WTC11 (cell line): Measurements from ENCODE around the gene ETFB. TPM values are rescaled to one million over a fixed set of nuclear protein-coding genes. Genes with fewer than 3 reads are reported as not detected.
A peak's percentile ranks its signal among the peaks of the same experiment; 100 is the strongest.

Experiments used
- ATAC-seq: fragments of 200-7000 bp; cut with Tn5 transposase; 2 replicates; pipeline ENCODE4 v1.10.0; 2021; ENCODE audit warnings: mild to moderate bottlenecking, moderate library complexity
- CTCF ChIA-PET: fragments of 300-600 bp; sonication (Branson Sonifier 250); formaldehyde crosslinking; loops from one replicate; lab custom pipeline; 2021; ENCODE audit warnings: antibody characterized with exemption; lab: Charles Lee
- POLR2A ChIA-PET: fragments of 350-600 bp; sonication (Branson Sonifier 250); formaldehyde crosslinking; loops from one replicate; lab custom pipeline; 2021; ENCODE audit warnings: antibody characterized with exemption; lab: Charles Lee
- DNase-seq: peaks from one replicate; pipeline ENCODE4 v3.0.0; 2021; ENCODE audit warnings: low spot score
- H3K27ac Mint-ChIP-seq: 2 replicates; pipeline ENCODE4 v1.8.0; 2021; ENCODE audit warnings: mixed read lengths
- H3K27me3 Mint-ChIP-seq: 2 replicates; pipeline ENCODE4 v1.8.0; 2021; ENCODE audit warnings: low read depth, mild to moderate bottlenecking, moderate library complexity, mixed read lengths
- H3K36me3 Mint-ChIP-seq: 2 replicates; pipeline ENCODE4 v1.8.0; 2021; ENCODE audit warnings: mixed read lengths
- H3K4me1 Mint-ChIP-seq: 2 replicates; pipeline ENCODE4 v1.8.0; 2022; ENCODE audit warnings: mixed read lengths
- H3K4me3 Mint-ChIP-seq: 2 replicates; pipeline ENCODE4 v1.8.0; 2021; ENCODE audit warnings: mild to moderate bottlenecking, moderate library complexity, mixed read lengths
- H3K9me3 Mint-ChIP-seq: 2 replicates; pipeline ENCODE4 v1.8.0; 2021; ENCODE audit warnings: mixed read lengths
- ATF3 ChIP-seq: sonication (generic); formaldehyde crosslinking; conservative IDR thresholded peaks from 2 replicates; pipeline ENCODE4 v1.8.1; 2022; ENCODE audit warnings: mild to moderate bottlenecking, missing genetic modification reagents
- E2F1 ChIP-seq: sonication (generic); formaldehyde crosslinking; IDR thresholded peaks from 2 replicates; pipeline ENCODE4 v1.8.0; 2022; ENCODE audit warnings: mild to moderate bottlenecking, missing genetic modification reagents
- ERG ChIP-seq: fragments of 250-450 bp; sonication (Bioruptor Pico); IDR thresholded peaks from 2 replicates; pipeline ENCODE4 v1.8.0; 2021; ENCODE audit warnings: mild to moderate bottlenecking
- ETV6 ChIP-seq: sonication (generic); formaldehyde crosslinking; IDR thresholded peaks from 2 replicates; pipeline ENCODE4 v1.8.1; 2022; ENCODE audit warnings: mild to moderate bottlenecking, missing genetic modification reagents
- GABPB1 ChIP-seq: sonication (generic); formaldehyde crosslinking; IDR thresholded peaks from 2 replicates; pipeline ENCODE4 v1.8.1; 2023; ENCODE audit warnings: mild to moderate bottlenecking, missing genetic modification reagents
- JUN ChIP-seq: sonication (generic); formaldehyde crosslinking; IDR thresholded peaks from 2 replicates; pipeline ENCODE4 v1.8.0; 2023; ENCODE audit warnings: mild to moderate bottlenecking, missing genetic modification reagents
- NFE2L1 ChIP-seq: sonication (generic); formaldehyde crosslinking; IDR thresholded peaks from 2 replicates; pipeline ENCODE4 v1.8.1; 2023; ENCODE audit warnings: missing genetic modification reagents
- NR3C1 ChIP-seq: sonication (generic); formaldehyde crosslinking; conservative IDR thresholded peaks from 2 replicates; pipeline ENCODE4 v1.8.1; 2023; ENCODE audit warnings: low read depth, mild to moderate bottlenecking, missing genetic modification reagents
- SMAD4 ChIP-seq: sonication (generic); formaldehyde crosslinking; IDR thresholded peaks from 2 replicates; pipeline ENCODE4 v1.8.0; 2022; ENCODE audit warnings: mild to moderate bottlenecking, missing genetic modification reagents
- TEAD1 ChIP-seq: sonication (generic); formaldehyde crosslinking; IDR thresholded peaks from 2 replicates; pipeline ENCODE4 v1.8.0; 2022; ENCODE audit warnings: mild to moderate bottlenecking, missing genetic modification reagents
- TEAD4 ChIP-seq: sonication (generic); formaldehyde crosslinking; IDR thresholded peaks from 2 replicates; pipeline ENCODE4 v1.8.0; 2022; ENCODE audit warnings: mild to moderate bottlenecking, missing genetic modification reagents
- USF1 ChIP-seq: sonication (generic); formaldehyde crosslinking; IDR thresholded peaks from 2 replicates; pipeline ENCODE4 v1.8.0; 2022; ENCODE audit warnings: mild to moderate bottlenecking, missing genetic modification reagents
- ZNF263 ChIP-seq: sonication (generic); formaldehyde crosslinking; IDR thresholded peaks from 2 replicates; pipeline ENCODE4 v1.8.1; 2022; ENCODE audit warnings: low read depth, mild to moderate bottlenecking, moderate library complexity, missing genetic modification reagents
- ZNF423 ChIP-seq: fragments of 250-450 bp; sonication (Bioruptor Pico); IDR thresholded peaks from 2 replicates; pipeline ENCODE4 v2.1.2; 2022; ENCODE audit warnings: mild to moderate bottlenecking, moderate library complexity
- total RNA-seq: library from RNA; stranded (reverse); gene quantifications from 3 replicates; pipeline ENCODE4 v1.2.3, GENCODE V29; 2021
- TF ChIP-seq, protein P1 (sequence below): sonication (generic); formaldehyde crosslinking; IDR thresholded peaks from 2 replicates; pipeline ENCODE4 v1.8.0; 2022; ENCODE audit warnings: missing genetic modification reagents
- TF ChIP-seq, protein P2 (sequence below): sonication (generic); formaldehyde crosslinking; IDR thresholded peaks from 2 replicates; pipeline ENCODE4 v1.8.1; 2022; ENCODE audit warnings: low read depth, mild to moderate bottlenecking, moderate library complexity, missing genetic modification reagents, borderline replicate concordance
- TF ChIP-seq, protein P3 (sequence below): sonication (generic); formaldehyde crosslinking; IDR thresholded peaks from 2 replicates; pipeline ENCODE4 v1.8.1; 2022; ENCODE audit warnings: mild to moderate bottlenecking, moderate library complexity, missing genetic modification reagents
- TF ChIP-seq, protein P4 (sequence below): fragments of 250-450 bp; sonication (Bioruptor Pico); IDR thresholded peaks from 2 replicates; pipeline ENCODE4 v1.9.0; 2021; ENCODE audit warnings: mild to moderate bottlenecking
- TF ChIP-seq, protein P5 (sequence below): fragments of 200-600 bp; IDR thresholded peaks from 2 replicates; pipeline ENCODE4 v1.8.0; 2022; ENCODE audit warnings: antibody characterized with exemption

Gene ETFB
- total RNA-seq, 1 experiment from 2014 or later = 60.6 TPM

DNA sequence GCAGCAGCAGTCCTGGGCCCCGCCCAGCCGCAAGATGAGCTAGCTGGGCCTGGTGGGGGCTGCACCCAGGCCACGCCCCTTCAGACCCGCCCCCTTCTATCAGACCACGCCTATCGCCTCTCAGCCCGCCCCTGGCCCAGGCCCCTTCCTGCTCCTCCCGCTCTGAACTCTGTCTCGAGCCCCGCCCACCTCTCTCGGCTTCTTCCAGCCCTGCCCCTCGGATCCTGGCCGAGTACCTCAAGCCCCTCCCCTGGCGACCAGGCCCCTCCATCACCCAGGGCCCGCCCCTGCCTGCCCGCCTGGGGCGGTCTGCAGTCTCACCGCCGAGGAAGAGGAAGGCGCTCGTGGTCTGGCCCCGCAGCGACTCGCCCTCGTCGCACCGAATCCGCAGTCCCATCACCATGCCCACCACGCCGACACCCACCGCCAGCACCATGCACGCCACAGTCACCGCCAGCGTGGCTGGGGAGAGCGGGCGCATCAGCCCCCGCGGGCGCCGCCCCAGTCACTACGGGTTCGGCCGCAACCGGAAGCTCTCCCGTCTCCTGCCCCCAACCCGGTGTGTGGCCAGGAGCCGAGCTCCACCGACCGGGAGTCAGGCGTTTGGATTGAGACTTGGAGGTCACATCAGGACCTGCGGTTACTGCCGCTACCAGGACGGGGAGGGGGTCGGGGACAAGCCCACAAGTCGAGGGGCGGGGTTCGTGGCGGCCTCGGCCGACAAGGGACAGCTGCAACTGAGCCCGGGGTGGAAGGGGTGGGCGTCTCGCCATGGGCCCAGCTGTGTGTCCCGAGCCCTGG, 1.6 kb upstream of the ETFB start (continued):
- TF ChIP-seq, protein P1, sequence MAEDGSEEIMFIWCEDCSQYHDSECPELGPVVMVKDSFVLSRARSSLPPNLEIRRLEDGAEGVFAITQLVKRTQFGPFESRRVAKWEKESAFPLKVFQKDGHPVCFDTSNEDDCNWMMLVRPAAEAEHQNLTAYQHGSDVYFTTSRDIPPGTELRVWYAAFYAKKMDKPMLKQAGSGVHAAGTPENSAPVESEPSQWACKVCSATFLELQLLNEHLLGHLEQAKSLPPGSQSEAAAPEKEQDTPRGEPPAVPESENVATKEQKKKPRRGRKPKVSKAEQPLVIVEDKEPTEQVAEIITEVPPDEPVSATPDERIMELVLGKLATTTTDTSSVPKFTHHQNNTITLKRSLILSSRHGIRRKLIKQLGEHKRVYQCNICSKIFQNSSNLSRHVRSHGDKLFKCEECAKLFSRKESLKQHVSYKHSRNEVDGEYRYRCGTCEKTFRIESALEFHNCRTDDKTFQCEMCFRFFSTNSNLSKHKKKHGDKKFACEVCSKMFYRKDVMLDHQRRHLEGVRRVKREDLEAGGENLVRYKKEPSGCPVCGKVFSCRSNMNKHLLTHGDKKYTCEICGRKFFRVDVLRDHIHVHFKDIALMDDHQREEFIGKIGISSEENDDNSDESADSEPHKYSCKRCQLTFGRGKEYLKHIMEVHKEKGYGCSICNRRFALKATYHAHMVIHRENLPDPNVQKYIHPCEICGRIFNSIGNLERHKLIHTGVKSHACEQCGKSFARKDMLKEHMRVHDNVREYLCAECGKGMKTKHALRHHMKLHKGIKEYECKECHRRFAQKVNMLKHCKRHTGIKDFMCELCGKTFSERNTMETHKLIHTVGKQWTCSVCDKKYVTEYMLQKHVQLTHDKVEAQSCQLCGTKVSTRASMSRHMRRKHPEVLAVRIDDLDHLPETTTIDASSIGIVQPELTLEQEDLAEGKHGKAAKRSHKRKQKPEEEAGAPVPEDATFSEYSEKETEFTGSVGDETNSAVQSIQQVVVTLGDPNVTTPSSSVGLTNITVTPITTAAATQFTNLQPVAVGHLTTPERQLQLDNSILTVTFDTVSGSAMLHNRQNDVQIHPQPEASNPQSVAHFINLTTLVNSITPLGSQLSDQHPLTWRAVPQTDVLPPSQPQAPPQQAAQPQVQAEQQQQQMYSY = 0 out of 2 replicates have a peak, but pooled peaks have one; percentile 42
- TF ChIP-seq GABPB1 (CRISPR knock-in tag) (peak; percentile 48), NR3C1 (CRISPR knock-in tag) (no peak), SMAD4 (CRISPR knock-in tag) (no peak), TEAD4 (CRISPR knock-in tag) (no peak), USF1 (no peak; the same call in 1 of the 2 replicates)

DNA sequence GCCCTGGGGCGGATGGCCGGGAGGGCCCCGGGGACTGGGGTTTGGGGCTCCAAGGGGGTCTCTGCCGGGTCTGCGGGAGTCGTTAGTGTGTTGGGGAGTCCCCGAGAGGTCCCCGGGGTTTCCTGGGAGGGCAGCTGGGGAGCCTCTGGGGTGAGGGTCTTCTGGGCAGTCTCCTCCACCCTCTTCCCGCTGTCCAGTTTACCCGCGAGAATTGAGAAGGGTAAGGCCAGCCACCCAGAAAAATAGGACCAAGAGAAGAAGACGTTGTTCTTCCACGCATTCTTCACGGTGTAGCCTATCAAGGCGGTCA, 1.0 kb upstream of the ETFB start:
- H3K27ac Mint-ChIP-seq = peak overlapping the region; percentile 88
- ChIA-PET POLR2A (interaction anchor here (0.6 to 1.7 kb wide), 8 partner anchors 13 to 321 kb away, joined by 4 to 13 read pairs (median 5); partner anchors contain the start of genes C19orf84 and VSIG10L), CTCF (interaction anchor here (0.6 to 3.7 kb wide), 15 partner anchors 27 to 436 kb away, joined by 3 to 25 read pairs (median 4); partner anchors contain the start of genes KLK10 and SIGLEC10)
- ATAC-seq (no peak; the same call in 1 of the 2 replicates), DNase-seq (peak; percentile 25)
- H3K4me3 Mint-ChIP-seq = peak overlapping the region; percentile 99
- no peak for TF ChIP-seq E2F1 (CRISPR knock-in tag)
- TF ChIP-seq, protein P2, sequence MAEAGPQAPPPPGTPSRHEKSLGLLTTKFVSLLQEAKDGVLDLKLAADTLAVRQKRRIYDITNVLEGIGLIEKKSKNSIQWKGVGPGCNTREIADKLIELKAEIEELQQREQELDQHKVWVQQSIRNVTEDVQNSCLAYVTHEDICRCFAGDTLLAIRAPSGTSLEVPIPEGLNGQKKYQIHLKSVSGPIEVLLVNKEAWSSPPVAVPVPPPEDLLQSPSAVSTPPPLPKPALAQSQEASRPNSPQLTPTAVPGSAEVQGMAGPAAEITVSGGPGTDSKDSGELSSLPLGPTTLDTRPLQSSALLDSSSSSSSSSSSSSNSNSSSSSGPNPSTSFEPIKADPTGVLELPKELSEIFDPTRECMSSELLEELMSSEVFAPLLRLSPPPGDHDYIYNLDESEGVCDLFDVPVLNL (CRISPR knock-in tag) = no peak
- TF ChIP-seq, protein P3, sequence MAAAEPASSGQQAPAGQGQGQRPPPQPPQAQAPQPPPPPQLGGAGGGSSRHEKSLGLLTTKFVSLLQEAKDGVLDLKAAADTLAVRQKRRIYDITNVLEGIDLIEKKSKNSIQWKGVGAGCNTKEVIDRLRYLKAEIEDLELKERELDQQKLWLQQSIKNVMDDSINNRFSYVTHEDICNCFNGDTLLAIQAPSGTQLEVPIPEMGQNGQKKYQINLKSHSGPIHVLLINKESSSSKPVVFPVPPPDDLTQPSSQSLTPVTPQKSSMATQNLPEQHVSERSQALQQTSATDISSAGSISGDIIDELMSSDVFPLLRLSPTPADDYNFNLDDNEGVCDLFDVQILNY (CRISPR knock-in tag) = no peak
- no peak for TF ChIP-seq JUN
- no peak for TF ChIP-seq TEAD1
- no peak for TF ChIP-seq ERG
- TF ChIP-seq, protein P4, sequence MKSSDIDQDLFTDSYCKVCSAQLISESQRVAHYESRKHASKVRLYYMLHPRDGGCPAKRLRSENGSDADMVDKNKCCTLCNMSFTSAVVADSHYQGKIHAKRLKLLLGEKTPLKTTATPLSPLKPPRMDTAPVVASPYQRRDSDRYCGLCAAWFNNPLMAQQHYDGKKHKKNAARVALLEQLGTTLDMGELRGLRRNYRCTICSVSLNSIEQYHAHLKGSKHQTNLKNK (CRISPR knock-in tag) = no peak
- no peak for TF ChIP-seq NR3C1 (CRISPR knock-in tag)
- no peak for TF ChIP-seq ZNF423
- TF ChIP-seq ZNF263 (CRISPR knock-in tag) = no peak
- no peak for TF ChIP-seq ETV6 (CRISPR knock-in tag)
- TF ChIP-seq NFE2L1 (CRISPR knock-in tag) = no peak
- TF ChIP-seq ATF3 (CRISPR knock-in tag) = no peak
- TF ChIP-seq, protein P5, sequence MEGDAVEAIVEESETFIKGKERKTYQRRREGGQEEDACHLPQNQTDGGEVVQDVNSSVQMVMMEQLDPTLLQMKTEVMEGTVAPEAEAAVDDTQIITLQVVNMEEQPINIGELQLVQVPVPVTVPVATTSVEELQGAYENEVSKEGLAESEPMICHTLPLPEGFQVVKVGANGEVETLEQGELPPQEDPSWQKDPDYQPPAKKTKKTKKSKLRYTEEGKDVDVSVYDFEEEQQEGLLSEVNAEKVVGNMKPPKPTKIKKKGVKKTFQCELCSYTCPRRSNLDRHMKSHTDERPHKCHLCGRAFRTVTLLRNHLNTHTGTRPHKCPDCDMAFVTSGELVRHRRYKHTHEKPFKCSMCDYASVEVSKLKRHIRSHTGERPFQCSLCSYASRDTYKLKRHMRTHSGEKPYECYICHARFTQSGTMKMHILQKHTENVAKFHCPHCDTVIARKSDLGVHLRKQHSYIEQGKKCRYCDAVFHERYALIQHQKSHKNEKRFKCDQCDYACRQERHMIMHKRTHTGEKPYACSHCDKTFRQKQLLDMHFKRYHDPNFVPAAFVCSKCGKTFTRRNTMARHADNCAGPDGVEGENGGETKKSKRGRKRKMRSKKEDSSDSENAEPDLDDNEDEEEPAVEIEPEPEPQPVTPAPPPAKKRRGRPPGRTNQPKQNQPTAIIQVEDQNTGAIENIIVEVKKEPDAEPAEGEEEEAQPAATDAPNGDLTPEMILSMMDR = no peak
- H3K36me3 Mint-ChIP-seq = no peaks in the 10 kb centered on the region
- H3K4me1 Mint-ChIP-seq = peaks cover 33% of the 10 kb centered on the region
- H3K9me3 Mint-ChIP-seq = no peaks in the 10 kb centered on the region
- H3K27me3 Mint-ChIP-seq = peaks cover 15% of the 10 kb centered on the region
